ENCODE data around the gene NELFB.

GRCh38 chr9:137221506-137222111, 33.5 kb upstream of the NELFB start:
- TF ChIP-seq POLR2A (IDR thresholded peaks at IDR 0.05) (peak in 1 of 2 donors; percentile 6), CTCF (IDR thresholded peaks at IDR 0.05) (no peak)

All from thyroid gland (tissue), 4 donors.